ENCODE results near the gene KMT2B. TPM values are rescaled to one million over a fixed set of nuclear protein-coding genes. Genes with fewer than 3 reads are reported as not detected.

Gene KMT2B
- total RNA-seq, 2 donors from 2014 or later: 32.1 to 46.9 TPM

GRCh38 chr19:35756377-35757230 lies 38.8 kb downstream of the KMT2B start, which contains the start of gene HSPB6:
Gene HSPB6, minus strand, starts transcription at chr19:35757029. Its CDS starts 21 bp downstream, at chr19:35757008.
- Histone ChIP-seq H3K27ac (peak within 1 kb of the TSS; percentile 72), H3K27me3 (no peaks in the 10 kb centered on the region), H3K9ac (ENCODE audit: low read depth in 2 of 2, low read length in 2 of 2) (peak within 1 kb of the TSS; percentile 56 to 73), H3K9me3 (no peaks in the 10 kb centered on the region), H3K4me1 (no peaks in the 10 kb centered on the region), H3K4me3 (peak within 1 kb of the TSS; percentile 74), H3K36me3 (peaks cover 5% of the 10 kb centered on the region)
- intact Hi-C loops (cut with DNase I): no loop called here
- peak; percentile 51 for DNase-seq
- no peak for TF ChIP-seq CTCF (IDR thresholded peaks at IDR 0.05)

- intact Hi-C loops (cut with DNase I): no loop called here
- TF ChIP-seq CTCF (IDR thresholded peaks at IDR 0.05): no peak
- Histone ChIP-seq H3K36me3 (peaks cover 5% of the 10 kb centered on the region), H3K4me3 (peak overlapping the region; percentile 74), H3K9me3 (no peaks in the 10 kb centered on the region), H3K27me3 (no peaks in the 10 kb centered on the region), H3K9ac (ENCODE audit: low read depth in 2 of 2, low read length in 2 of 2) (peak overlapping the region; percentile 56 to 73), H3K4me1 (no peaks in the 10 kb centered on the region), H3K27ac (peak overlapping the region; percentile 72)
- peak; percentile 70 for DNase-seq
Measured at GRCh38 chr19:35757231-35757748, 39.5 kb downstream of the KMT2B start.

GRCh38 chr19:35757749-35758608 lies 40.2 kb downstream of the KMT2B start, which contains the start of gene PROSER3:
Gene PROSER3, plus strand, starts transcription at chr19:35758176. Its CDS starts 40 bp downstream, at chr19:35758216.
- no peaks in the 10 kb centered on the region for H3K4me1 ChIP-seq
- no peaks in the 10 kb centered on the region for H3K27me3 ChIP-seq
- TF ChIP-seq CTCF (IDR thresholded peaks at IDR 0.05): no peak
- intact Hi-C loops (cut with DNase I): no loop called here
- H3K4me3 ChIP-seq: peak within 1 kb of the TSS; percentile 74
- H3K9ac ChIP-seq (ENCODE audit: low read depth in 2 of 2, low read length in 2 of 2): peak within 1 kb of the TSS; percentile 82 to 97
- DNase-seq: peak; percentile 98
- peak within 1 kb of the TSS; percentile 80 for H3K27ac ChIP-seq
- peaks cover 5% of the 10 kb centered on the region for H3K36me3 ChIP-seq
- H3K9me3 ChIP-seq: no peaks in the 10 kb centered on the region

- Histone ChIP-seq H3K9me3 (no peaks in the 10 kb centered on the region), H3K36me3 (no peaks in the 10 kb centered on the region), H3K4me3 (no peak overlapping the region), H3K4me1 (no peaks in the 10 kb centered on the region), H3K27me3 (no peaks in the 10 kb centered on the region), H3K9ac (ENCODE audit: low read depth in 2 of 2, low read length in 2 of 2) (no peak overlapping the region), H3K27ac (no peak overlapping the region)
- no peak for TF ChIP-seq CTCF (IDR thresholded peaks at IDR 0.05)
- intact Hi-C loops (cut with DNase I): no loop called here
- no peak for DNase-seq
Measured at GRCh38 chr19:35759697-35760096, 41.9 kb downstream of the KMT2B start.

GRCh38 chr19:35760711-35761349 lies 43.0 kb downstream of the KMT2B start:
- Histone ChIP-seq H3K27me3 (no peaks in the 10 kb centered on the region), H3K4me3 (no peak overlapping the region), H3K27ac (no peak overlapping the region), H3K9me3 (no peaks in the 10 kb centered on the region), H3K9ac (ENCODE audit: low read depth in 2 of 2, low read length in 2 of 2) (no peak overlapping the region), H3K4me1 (no peaks in the 10 kb centered on the region), H3K36me3 (no peaks in the 10 kb centered on the region)
- intact Hi-C loops (cut with DNase I): no loop called here
- no peak for TF ChIP-seq CTCF (IDR thresholded peaks at IDR 0.05)
- no peak for DNase-seq
